ENCODE measurements around the gene FKBP14. TPM values are rescaled to one million over a fixed set of nuclear protein-coding genes. Genes with fewer than 3 reads are reported as not detected.

Gene FKBP14
- total and polyA plus RNA-seq, 2 of the 8 experiments (the other 6 are each of a cell fraction or from before 2014, with no cell fraction given): 3.2 to 20.7 TPM

GRCh38 chr7:30047124-30047523, 20.6 kb upstream of the FKBP14 start:
- Histone ChIP-seq H3K56ac (replicated peaks; ENCODE audit: insufficient read length, low read depth, low read length) (no peak overlapping the region), H3K4me3 (ENCODE audit: extremely low read depth in 1 of 4, insufficient read depth in 2 of 4, low read depth in 3 of 4, low read length in 4 of 4) (no peak overlapping the region), H2AFZ (ENCODE audit: low read length) (no peak overlapping the region), H3K9ac (replicated peaks in 1 of 4; ENCODE audit: extremely low read depth in 1 of 4, low read depth in 3 of 4, low read length in 3 of 4) (no peak overlapping the region), H2BK12ac (ENCODE audit: low read depth, low read length) (no peak overlapping the region), H2BK15ac (ENCODE audit: low read length) (no peak overlapping the region), H2AK5ac (ENCODE audit: low read depth, low read length) (no peak overlapping the region), H3K4ac (replicated peaks; ENCODE audit: insufficient read length, low read depth, low read length) (no peak overlapping the region), H2BK5ac (ENCODE audit: low read depth, low read length) (no peak overlapping the region), H3K4me2 (ENCODE audit: insufficient read depth in 1 of 2, low read depth in 2 of 2, low read length in 2 of 2) (no peak overlapping the region), H2BK20ac (ENCODE audit: low read length) (no peak overlapping the region), H3K27me3 (replicated peaks in 1 of 4; ENCODE audit: control insufficient read depth in 3 of 4, extremely low read depth in 1 of 4, insufficient read depth in 3 of 4, low read length in 3 of 4) (no peaks in the 10 kb centered on the region), H3K79me2 (ENCODE audit: control insufficient read depth in 1 of 2, insufficient read depth in 2 of 2, low read length in 2 of 2) (peaks cover 0 to 26% of the 10 kb centered on the region in 2 experiments; a peak in 2 of 4 replicates), H3K14ac (ENCODE audit: insufficient read length) (no peak overlapping the region), H3K18ac (ENCODE audit: extremely low read depth, low read length) (no peak overlapping the region), H4K20me1 (replicated peaks in 1 of 2; ENCODE audit: control insufficient read depth in 1 of 2, insufficient read depth in 2 of 2, low read length in 2 of 2) (peaks cover 2 to 5% of the 10 kb centered on the region in 2 experiments), H3K4me1 (replicated peaks in 1 of 4; ENCODE audit: control insufficient read depth in 3 of 4, insufficient read depth in 4 of 4, low read length in 3 of 4) (no peaks in the 10 kb centered on the region), H4K5ac (ENCODE audit: insufficient read length, low read depth, low read length) (no peak overlapping the region), H3K27ac (ENCODE audit: low read depth, low read length) (no peak overlapping the region), H3K36me3 (ENCODE audit: control insufficient read depth in 2 of 4, insufficient read depth in 4 of 4, low read length in 3 of 4) (peaks cover 8 to 34% (median 24%) of the 10 kb centered on the region in 4 experiments; a peak in 7 of 8 replicates), H4K91ac (replicated peaks; ENCODE audit: insufficient read length, low read length) (no peak overlapping the region), H4K8ac (ENCODE audit: extremely low read depth, insufficient read depth, low read length) (no peak overlapping the region), H3K23me2 (ENCODE audit: low read depth, low read length) (no peaks in the 10 kb centered on the region), H3K23ac (ENCODE audit: insufficient read length) (no peak overlapping the region), H3K79me1 (ENCODE audit: low read depth, low read length) (no peaks in the 10 kb centered on the region; the same call in 1 of the 2 replicates), H2BK120ac (replicated peaks; ENCODE audit: low read depth, low read length) (no peak overlapping the region), H3K9me3 (ENCODE audit: insufficient read depth in 2 of 2, low read depth in 1 of 2, low read length in 1 of 2) (no peaks in the 10 kb centered on the region)
- POLR2A ChIA-PET (ENCODE audit: partially characterized antibody): no interaction called here
- DNase-seq (ENCODE audit: low read depth in 1 of 2, low spot score in 2 of 2): no peak
- CTCF ChIA-PET (ENCODE audit: partially characterized antibody): interaction anchor here (0.6 to 2.3 kb wide), 4 partner anchors 12 to 31 kb away, joined by 3 to 11 read pairs (median 3); no protein-coding TSS in a partner anchor
- no peak for FAIRE-seq
- WGBS, 2 experiments (ENCODE audit: extremely low coverage in 1 of 2, insufficient coverage in 1 of 2, insufficient read length in 1 of 2, insufficient replicate concordance in 2 of 2, low coverage in 1 of 2, low lambda C conversion rate in 2 of 2, missing lambda C conversion rate in 1 of 2): 86% methylated on average over 2 of the region's 2 CpGs; no CpG with 5 or more reads in 1 of the 2 experiments
- TF ChIP-seq POLR2AphosphoS5 (IDR thresholded peaks at IDR 0.05; ENCODE audit: low read depth, low read length) (no peak), EZH2 (IDR thresholded peaks at IDR 0.05; ENCODE audit: low read depth, low read length, severe bottlenecking) (no peak), KDM5A (IDR thresholded peaks at IDR 0.05; ENCODE audit: low read length) (no peak), CBX5 (IDR thresholded peaks at IDR 0.05; ENCODE audit: low read depth, low read length) (no peak), SIRT6 (IDR thresholded peaks at IDR 0.05; ENCODE audit: low read length) (no peak), NRF1 (IDR thresholded peaks at IDR 0.05; ENCODE audit: low read depth, low read length) (no peak), CHD1 (IDR thresholded peaks at IDR 0.05; ENCODE audit: low read depth, low read length) (no peak), ZNF274 (IDR thresholded peaks at IDR 0.05; ENCODE audit: borderline replicate concordance, extremely low read depth, low read length) (no peak), RFX5 (IDR thresholded peaks at IDR 0.05; ENCODE audit: borderline replicate concordance, low read depth, low read length) (no peak), CTBP2 (IDR thresholded peaks at IDR 0.05; ENCODE audit: borderline replicate concordance, insufficient read depth, insufficient read length, low read length) (no peak), ATF3 (IDR thresholded peaks at IDR 0.05; ENCODE audit: insufficient read depth, low read depth, low read length) (no peak), HDAC6 (IDR thresholded peaks at IDR 0.05; ENCODE audit: low read depth, low read length) (no peak), USF2 (IDR thresholded peaks at IDR 0.05; ENCODE audit: low read length) (no peak)

Measured in H1 (cell line).